Neural progenitor cell (in vitro differentiated cells): ENCODE results near the gene PLA2G2F. TPM values are rescaled to one million over a fixed set of nuclear protein-coding genes. Genes with fewer than 3 reads are reported as not detected.

ENCODE experiments used
- DNase-seq: peaks from one replicate; pipeline ENCODE4 v3.0.0-alpha.2; 2016; ENCODE audit warnings: low spot score
- H2AFZ ChIP-seq: fragments of 200-600 bp; sonication (generic); replicated peaks from 2 replicates; pipeline ENCODE4 v1.6.1; 2016; ENCODE audit warnings: antibody characterized with exemption
- H3F3A ChIP-seq: fragments of 200-600 bp; sonication (generic); 2 replicates; pipeline ENCODE4 v1.6.1; 2016; ENCODE audit warnings: antibody characterized with exemption, low read depth
- H3K27ac ChIP-seq: fragments of 200-600 bp; sonication (generic); 2 replicates; pipeline ENCODE4 v1.5.1; 2016; ENCODE audit warnings: mild to moderate bottlenecking
- H3K27me3 ChIP-seq: fragments of 200-600 bp; sonication (generic); 2 replicates; pipeline ENCODE4 v1.6.1; 2016; ENCODE audit warnings: mild to moderate bottlenecking, moderate library complexity
- H3K36me3 ChIP-seq: fragments of 200-600 bp; sonication (generic); 2 replicates; pipeline ENCODE4 v1.5.1; 2016
- H3K4me1 ChIP-seq: fragments of 200-600 bp; sonication (generic); 2 replicates; pipeline ENCODE4 v1.6.1; 2016; ENCODE audit warnings: mixed run types
- H3K4me2 ChIP-seq: fragments of 200-600 bp; sonication (generic); 2 replicates; pipeline ENCODE4 v1.6.1; 2016
- H3K4me3 ChIP-seq: fragments of 200-600 bp; sonication (generic); 2 replicates; pipeline ENCODE4 v1.5.1; 2016
- H3K79me2 ChIP-seq: fragments of 200-600 bp; sonication (generic); 2 replicates; pipeline ENCODE4 v1.6.1; 2016; ENCODE audit warnings: low read depth
- H3K9ac ChIP-seq: fragments of 200-600 bp; sonication (generic); 2 replicates; pipeline ENCODE4 v1.6.1; 2016
- H3K9me3 ChIP-seq: fragments of 200-600 bp; sonication (generic); 2 replicates; pipeline ENCODE4 v1.5.1; 2016; ENCODE audit warnings: low read depth
- H4K20me1 ChIP-seq: fragments of 200-600 bp; sonication (generic); 2 replicates; pipeline ENCODE4 v1.6.1; 2016; ENCODE audit warnings: low read depth
- H3K27ac Mint-ChIP-seq: 3 replicates; pipeline ENCODE4 v1.8.0; 2021; ENCODE audit warnings: mixed read lengths
- H3K27me3 Mint-ChIP-seq: 2 replicates; pipeline ENCODE4 v1.8.0; 2022; ENCODE audit warnings: low read depth, mild to moderate bottlenecking, inconsistent platforms, moderate library complexity, mixed read lengths; ENCODE audit not compliant: insufficient read depth
- H3K36me3 Mint-ChIP-seq: 3 replicates; pipeline ENCODE4 v1.8.0; 2021; ENCODE audit warnings: mixed read lengths
- H3K4me1 Mint-ChIP-seq: 3 replicates; pipeline ENCODE4 v1.8.0; 2021; ENCODE audit warnings: mixed read lengths
- H3K4me3 Mint-ChIP-seq: 3 replicates; pipeline ENCODE4 v1.8.0; 2021; ENCODE audit warnings: mild to moderate bottlenecking, moderate library complexity, mixed read lengths
- H3K9me3 Mint-ChIP-seq: 3 replicates; pipeline ENCODE4 v1.8.0; 2020; ENCODE audit warnings: mixed read lengths
- CTCF ChIP-seq: fragments of 200-600 bp; sonication (generic); IDR thresholded peaks from 2 replicates; pipeline ENCODE4 v1.5.1; 2017; ENCODE audit warnings: antibody characterized with exemption, mild to moderate bottlenecking
- EZH2 ChIP-seq: fragments of 200-600 bp; sonication (generic); IDR thresholded peaks from 2 replicates; pipeline ENCODE4 v1.6.1; 2017; ENCODE audit warnings: antibody characterized with exemption, mild to moderate bottlenecking, moderate library complexity
- EZH2phosphoT487 ChIP-seq: fragments of 200-600 bp; sonication (generic); IDR thresholded peaks from 2 replicates; pipeline ENCODE4 v1.6.1; 2017; ENCODE audit warnings: antibody characterized with exemption
- total RNA-seq: library from RNA; depleted of rRNA; stranded (reverse); fragments of >200 nt; gene quantifications from 2 replicates; pipeline ENCODE4 v1.2.3, GENCODE V29; 2015; ENCODE audit warnings: low replicate concordance

PLA2G2F gene
- total RNA-seq, 1 donor from 2014 or later: not detected

GRCh38 chr1:20093303-20093702, 45.8 kb upstream of the PLA2G2F start:
- H3K27me3 ChIP-seq: no peaks in the 10 kb centered on the region
- TF ChIP-seq EZH2 (no peak), CTCF (no peak), EZH2phosphoT487 (no peak)
- no peak overlapping the region for H2AFZ ChIP-seq
- H4K20me1 ChIP-seq: no peaks in the 10 kb centered on the region
- no peaks in the 10 kb centered on the region for H3K4me1 ChIP-seq
- Mint-ChIP-seq H3K36me3 (no peaks in the 10 kb centered on the region), H3K27me3 (peaks cover 5% of the 10 kb centered on the region), H3K9me3 (peaks cover 20% of the 10 kb centered on the region), H3K4me1 (no peaks in the 10 kb centered on the region), H3K4me3 (no peak overlapping the region), H3K27ac (no peak overlapping the region)
- no peaks in the 10 kb centered on the region for H3K9me3 ChIP-seq
- H3K27ac ChIP-seq: no peak overlapping the region
- no peaks in the 10 kb centered on the region for H3K79me2 ChIP-seq
- no peaks in the 10 kb centered on the region for H3K36me3 ChIP-seq
- no peak overlapping the region for H3K9ac ChIP-seq
- no peak overlapping the region for H3K4me2 ChIP-seq
- no peaks in the 10 kb centered on the region for H3F3A ChIP-seq
- DNase-seq: no peak
- no peak overlapping the region for H3K4me3 ChIP-seq

GRCh38 chr1:20093940-20094391, 45.2 kb upstream of the PLA2G2F start:
- Histone ChIP-seq H3K4me2 (no peak overlapping the region), H3K9ac (no peak overlapping the region), H3K36me3 (no peaks in the 10 kb centered on the region), H3K79me2 (no peaks in the 10 kb centered on the region), H3K4me1 (no peaks in the 10 kb centered on the region), H3K9me3 (no peaks in the 10 kb centered on the region), H3K27me3 (no peaks in the 10 kb centered on the region), H3K27ac (no peak overlapping the region), H3F3A (no peaks in the 10 kb centered on the region), H4K20me1 (no peaks in the 10 kb centered on the region), H3K4me3 (no peak overlapping the region), H2AFZ (no peak overlapping the region)
- Mint-ChIP-seq H3K4me1 (no peaks in the 10 kb centered on the region), H3K27ac (no peak overlapping the region), H3K36me3 (no peaks in the 10 kb centered on the region), H3K27me3 (peaks cover 1% of the 10 kb centered on the region), H3K9me3 (peaks cover 20% of the 10 kb centered on the region), H3K4me3 (no peak overlapping the region)
- no peak for DNase-seq
- TF ChIP-seq EZH2 (no peak), CTCF (no peak), EZH2phosphoT487 (no peak)

GRCh38 chr1:20095564-20096434, 43.3 kb upstream of the PLA2G2F start:
- Histone ChIP-seq H3K9ac (no peak overlapping the region), H3K36me3 (no peaks in the 10 kb centered on the region), H3F3A (no peaks in the 10 kb centered on the region), H3K4me2 (no peak overlapping the region), H3K27ac (no peak overlapping the region), H3K79me2 (no peaks in the 10 kb centered on the region), H3K4me3 (no peak overlapping the region), H3K27me3 (no peaks in the 10 kb centered on the region), H4K20me1 (no peaks in the 10 kb centered on the region), H3K9me3 (no peaks in the 10 kb centered on the region), H3K4me1 (no peaks in the 10 kb centered on the region), H2AFZ (no peak overlapping the region)
- no peak for DNase-seq
- TF ChIP-seq EZH2phosphoT487: no peak
- no peak for TF ChIP-seq CTCF
- no peak for TF ChIP-seq EZH2
- Mint-ChIP-seq H3K27me3 (peaks cover 2% of the 10 kb centered on the region), H3K4me3 (no peak overlapping the region), H3K4me1 (no peaks in the 10 kb centered on the region), H3K27ac (no peak overlapping the region), H3K9me3 (peaks cover 16% of the 10 kb centered on the region), H3K36me3 (no peaks in the 10 kb centered on the region)
